Measurements from ENCODE around the gene ATP9B. TPM values are rescaled to one million over a fixed set of nuclear protein-coding genes. Genes with fewer than 3 reads are reported as not detected.

The ATP9B gene
- total RNA-seq, 1 donor from 2014 or later, result 34.1 TPM

DNA sequence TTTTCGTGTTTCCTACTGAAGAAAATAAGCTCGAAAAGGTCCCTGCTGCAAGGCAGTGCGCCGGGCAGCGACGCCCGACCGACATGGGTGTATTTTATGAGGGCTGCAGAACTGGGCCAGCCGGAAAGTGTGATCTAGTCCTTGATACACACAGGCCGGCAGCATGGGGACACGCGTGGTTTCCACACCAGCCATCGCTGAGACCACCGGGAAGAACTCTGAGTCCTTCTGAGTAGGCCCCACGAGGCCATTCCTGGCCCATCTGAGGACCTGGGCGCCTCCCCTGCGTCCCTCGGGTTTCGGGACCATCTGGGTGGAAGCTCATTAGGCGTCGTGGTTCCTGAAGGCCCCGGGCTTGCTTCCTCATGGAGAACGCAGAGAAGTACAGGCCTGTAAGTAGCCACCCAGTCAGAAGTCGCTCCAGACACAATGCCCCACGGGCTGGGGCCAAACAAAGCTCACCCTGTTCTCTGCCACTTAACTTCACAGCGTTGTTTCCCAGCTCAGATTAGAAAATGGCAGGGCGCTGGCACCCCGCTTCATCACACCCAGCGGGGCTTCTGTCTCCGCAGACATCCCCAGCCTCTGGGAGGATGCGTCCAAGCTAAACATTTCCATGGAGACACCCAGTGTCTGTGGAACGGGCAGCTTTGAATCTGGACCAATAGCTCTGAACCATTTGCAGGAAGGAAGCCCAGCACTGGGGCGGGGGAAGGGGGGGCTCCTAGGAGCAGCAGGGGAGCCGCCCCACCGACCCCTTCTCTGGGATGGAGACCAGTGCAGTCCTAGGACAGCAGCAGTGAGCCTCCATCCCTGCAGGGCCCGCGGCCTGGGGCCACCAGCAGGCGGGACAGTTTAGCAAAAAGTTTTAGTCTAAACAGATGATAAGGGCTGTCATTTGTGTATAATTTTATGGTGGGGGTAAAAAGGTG is 328.9 kb downstream of the ATP9B start:
- H3K27ac Mint-ChIP-seq, result peak overlapping the region; percentile 71
- TF ChIP-seq, protein P1, sequence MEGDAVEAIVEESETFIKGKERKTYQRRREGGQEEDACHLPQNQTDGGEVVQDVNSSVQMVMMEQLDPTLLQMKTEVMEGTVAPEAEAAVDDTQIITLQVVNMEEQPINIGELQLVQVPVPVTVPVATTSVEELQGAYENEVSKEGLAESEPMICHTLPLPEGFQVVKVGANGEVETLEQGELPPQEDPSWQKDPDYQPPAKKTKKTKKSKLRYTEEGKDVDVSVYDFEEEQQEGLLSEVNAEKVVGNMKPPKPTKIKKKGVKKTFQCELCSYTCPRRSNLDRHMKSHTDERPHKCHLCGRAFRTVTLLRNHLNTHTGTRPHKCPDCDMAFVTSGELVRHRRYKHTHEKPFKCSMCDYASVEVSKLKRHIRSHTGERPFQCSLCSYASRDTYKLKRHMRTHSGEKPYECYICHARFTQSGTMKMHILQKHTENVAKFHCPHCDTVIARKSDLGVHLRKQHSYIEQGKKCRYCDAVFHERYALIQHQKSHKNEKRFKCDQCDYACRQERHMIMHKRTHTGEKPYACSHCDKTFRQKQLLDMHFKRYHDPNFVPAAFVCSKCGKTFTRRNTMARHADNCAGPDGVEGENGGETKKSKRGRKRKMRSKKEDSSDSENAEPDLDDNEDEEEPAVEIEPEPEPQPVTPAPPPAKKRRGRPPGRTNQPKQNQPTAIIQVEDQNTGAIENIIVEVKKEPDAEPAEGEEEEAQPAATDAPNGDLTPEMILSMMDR (conservative IDR thresholded peaks at IDR 0.05), result no peak
- H3K36me3 Mint-ChIP-seq, result no peaks in the 10 kb centered on the region
- DNase-seq (ENCODE audit: extremely low spot score, unreplicated experiment), result no peak
- peaks cover 15% of the 10 kb centered on the region for H3K4me1 Mint-ChIP-seq (ENCODE audit: unreplicated experiment)
- H3K27me3 Mint-ChIP-seq, result peaks cover 48% of the 10 kb centered on the region
- peak overlapping the region; percentile 78 for H3K4me3 Mint-ChIP-seq
- H3K9me3 Mint-ChIP-seq, result no peaks in the 10 kb centered on the region

DNA sequence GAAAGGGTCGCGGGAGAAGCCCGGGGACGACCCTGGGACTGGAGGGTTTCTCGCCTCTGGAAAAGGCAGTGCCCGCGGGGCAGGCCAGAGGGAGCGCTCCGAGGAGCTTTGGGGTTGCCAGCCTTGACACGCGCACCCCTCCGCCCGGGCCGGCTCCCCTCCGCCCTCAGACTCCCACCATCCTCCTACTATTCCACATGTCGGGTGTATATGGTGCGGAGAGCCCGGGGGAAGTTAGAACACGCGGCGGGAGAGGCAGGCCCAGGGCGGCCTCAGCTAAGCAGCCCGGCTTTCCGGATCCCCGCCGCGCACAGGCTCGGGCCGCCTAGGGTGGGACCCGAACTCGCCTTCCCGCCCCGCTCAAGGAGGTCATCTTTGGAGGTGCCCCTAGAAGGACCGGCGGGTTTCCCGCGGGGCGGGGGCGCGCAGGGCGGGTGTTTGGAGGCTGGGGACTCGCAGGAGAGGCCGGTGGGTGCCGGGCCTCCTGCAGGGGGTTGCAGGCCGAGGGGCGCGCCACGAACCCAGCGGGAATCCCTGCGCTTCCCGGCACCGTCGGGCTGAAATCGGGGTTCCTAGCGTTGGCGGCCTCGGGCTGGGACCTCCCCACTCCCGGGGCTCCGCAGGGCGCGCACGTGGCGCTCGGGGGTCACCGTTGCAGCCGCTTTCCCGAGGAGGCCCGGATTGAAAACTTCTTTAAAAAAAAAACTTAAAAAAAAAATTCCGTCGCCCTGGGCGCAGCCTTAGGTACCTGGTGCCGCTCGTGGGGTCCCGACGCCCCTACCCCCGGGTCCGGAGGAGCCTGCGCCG is 330.3 kb downstream of the ATP9B start:
- TF ChIP-seq, protein P1 (conservative IDR thresholded peaks at IDR 0.05), result no peak
- Mint-ChIP-seq H3K4me1 (ENCODE audit: unreplicated experiment) (peaks cover 19% of the 10 kb centered on the region), H3K27me3 (peaks cover 45% of the 10 kb centered on the region), H3K36me3 (no peaks in the 10 kb centered on the region), H3K9me3 (no peaks in the 10 kb centered on the region), H3K27ac (peak overlapping the region; percentile 71), H3K4me3 (peak overlapping the region; percentile 78)
- DNase-seq (ENCODE audit: extremely low spot score, unreplicated experiment), result no peak

DNA sequence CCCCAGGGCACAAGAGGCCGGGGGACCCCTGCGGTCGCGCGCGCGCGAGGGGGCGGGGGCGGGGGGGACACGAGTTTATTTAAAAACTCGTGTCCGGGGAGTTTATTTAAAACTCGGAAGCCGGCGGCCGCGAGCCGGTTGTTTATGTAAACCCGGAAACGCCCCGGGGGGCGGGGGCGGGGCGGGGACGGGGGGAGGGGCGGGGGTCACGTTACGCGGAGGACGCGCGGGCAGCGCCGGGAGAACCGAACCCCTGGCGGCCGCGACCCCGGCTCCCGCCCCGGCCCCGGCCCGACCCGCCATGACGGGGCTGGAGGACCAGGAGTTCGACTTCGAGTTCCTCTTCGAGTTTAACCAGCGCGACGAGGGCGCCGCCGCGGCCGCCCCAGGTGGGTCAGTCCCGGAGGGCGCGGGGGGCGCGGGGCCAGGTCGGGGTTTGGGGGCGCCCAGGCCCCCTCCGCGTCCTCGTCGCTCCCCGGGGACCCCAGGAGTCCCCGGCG is 330.9 kb downstream of the ATP9B start:
- H3K4me3 Mint-ChIP-seq, result no peak overlapping the region
- H3K27me3 Mint-ChIP-seq, result peaks cover 40% of the 10 kb centered on the region
- DNase-seq (ENCODE audit: extremely low spot score, unreplicated experiment), result no peak
- peaks cover 22% of the 10 kb centered on the region for H3K4me1 Mint-ChIP-seq (ENCODE audit: unreplicated experiment)
- H3K27ac Mint-ChIP-seq, result no peak overlapping the region
- H3K9me3 Mint-ChIP-seq, result no peaks in the 10 kb centered on the region
- TF ChIP-seq, protein P1 (conservative IDR thresholded peaks at IDR 0.05), result peak; percentile 13
- H3K36me3 Mint-ChIP-seq, result no peaks in the 10 kb centered on the region

DNA sequence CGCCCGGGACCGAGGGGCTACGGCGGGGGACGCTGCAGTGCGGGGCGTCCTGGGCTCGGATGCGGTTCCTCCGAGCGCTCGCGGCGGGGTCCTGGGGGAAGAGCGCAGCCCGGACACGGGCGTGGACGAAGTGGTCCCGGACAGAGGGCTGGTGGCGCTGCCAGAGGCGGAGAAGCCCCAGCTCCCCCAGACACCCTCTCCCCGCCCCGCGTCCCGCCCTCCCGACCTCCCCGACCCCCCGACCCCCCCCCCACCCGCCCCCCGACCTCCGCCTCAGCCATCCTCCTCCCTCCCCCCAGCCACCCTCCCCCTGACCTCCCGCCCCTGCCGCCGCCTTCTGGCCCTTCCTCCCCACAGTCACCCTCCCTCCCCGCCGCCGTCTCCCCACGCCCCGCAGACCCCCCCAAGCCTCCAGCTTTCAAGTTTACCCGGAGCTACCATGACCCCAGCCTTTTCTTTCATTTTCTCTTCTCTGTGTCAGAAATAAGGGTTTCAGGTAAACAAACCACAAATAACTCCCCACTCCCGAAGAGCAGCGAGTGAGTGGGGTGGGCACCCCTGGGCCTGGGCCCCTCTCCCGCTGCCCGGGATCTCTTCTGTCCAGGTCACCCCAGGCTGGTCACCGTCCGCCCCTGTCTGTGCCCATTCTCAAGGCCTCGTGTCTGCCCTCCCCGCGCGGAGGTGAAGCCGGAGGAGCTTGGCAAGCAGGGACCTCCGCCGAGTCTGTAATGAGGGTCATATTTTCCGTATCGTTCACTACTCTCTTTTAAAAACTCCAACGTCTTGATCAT is 331.6 kb downstream of the ATP9B start:
- no peaks in the 10 kb centered on the region for H3K36me3 Mint-ChIP-seq
- H3K4me1 Mint-ChIP-seq (ENCODE audit: unreplicated experiment), result peaks cover 23% of the 10 kb centered on the region
- H3K27me3 Mint-ChIP-seq, result peaks cover 40% of the 10 kb centered on the region
- H3K27ac Mint-ChIP-seq, result peak overlapping the region; percentile 55
- peak overlapping the region; percentile 82 for H3K4me3 Mint-ChIP-seq
- no peaks in the 10 kb centered on the region for H3K9me3 Mint-ChIP-seq
- no peak for DNase-seq (ENCODE audit: extremely low spot score, unreplicated experiment)
- TF ChIP-seq, protein P1 (conservative IDR thresholded peaks at IDR 0.05), result no peak
